GM18507 (cell line): ENCODE data around the gene ATIC.

Experiments
- DNase-seq: peaks from one replicate; pipeline ENCODE4 v3.0.0; 2011; ENCODE audit warnings: low read depth; ENCODE audit not compliant: insufficient read length; ENCODE audit errors: extremely low spot score
- FAIRE-seq: peaks from 2 replicates; lab custom pipeline; 2011; peaks lifted over from hg19 to GRCh38; lab: Jason Lieb, UNC

The ATIC gene

GRCh38 chr2:215311625-215312396, at the start of gene ATIC:
Gene ATIC (plus strand): TSS chr2:215312059. CDS start chr2:215312143, 84 bp downstream.
- DNase-seq (peak; percentile 82), FAIRE-seq (peak; percentile 85)

- no peak for DNase-seq
Observed at GRCh38 chr2:215262303-215262702, 49.6 kb upstream of the ATIC start.

GRCh38 chr2:215262741-215263362, 49.0 kb upstream of the ATIC start:
- no peak for DNase-seq
- no peak for FAIRE-seq

More at GRCh38 chr2:215262303-215262702, 49.6 kb upstream of the ATIC start:
- no peak for FAIRE-seq

- DNase-seq: no peak
- FAIRE-seq: no peak
Observed at GRCh38 chr2:215264374-215264773, 47.5 kb upstream of the ATIC start.

- peak; percentile 83 for FAIRE-seq
- no peak for DNase-seq
Observed at GRCh38 chr2:215269397-215270117, 42.3 kb upstream of the ATIC start.

GRCh38 chr2:215270118-215270451, 41.8 kb upstream of the ATIC start:
- DNase-seq: no peak
- FAIRE-seq: no peak

- FAIRE-seq (no peak), DNase-seq (no peak)
Observed at GRCh38 chr2:215271446-215271845, 40.4 kb upstream of the ATIC start.

GRCh38 chr2:215272918-215273317, 38.9 kb upstream of the ATIC start:
- FAIRE-seq (no peak), DNase-seq (no peak)

- FAIRE-seq: no peak
Observed at GRCh38 chr2:215274829-215275228, 37.0 kb upstream of the ATIC start.

GRCh38 chr2:215275824-215276223, 36.0 kb upstream of the ATIC start:
- no peak for FAIRE-seq
- DNase-seq: no peak

More at GRCh38 chr2:215274829-215275228, 37.0 kb upstream of the ATIC start:
- no peak for DNase-seq

GRCh38 chr2:215277944-215278343, 33.9 kb upstream of the ATIC start:
- no peak for FAIRE-seq
- DNase-seq: no peak

GRCh38 chr2:215280326-215280725, 31.5 kb upstream of the ATIC start:
- FAIRE-seq: peak; percentile 41
- DNase-seq: no peak

GRCh38 chr2:215283221-215283620, 28.6 kb upstream of the ATIC start:
- no peak for FAIRE-seq

GRCh38 chr2:215286309-215286708, 25.6 kb upstream of the ATIC start:
- no peak for FAIRE-seq
- no peak for DNase-seq

More at GRCh38 chr2:215283221-215283620, 28.6 kb upstream of the ATIC start:
- DNase-seq: no peak

- FAIRE-seq: no peak
- no peak for DNase-seq
Observed at GRCh38 chr2:215288112-215288815, 23.6 kb upstream of the ATIC start.

GRCh38 chr2:215290980-215291599, 20.8 kb upstream of the ATIC start:
- no peak for DNase-seq
- FAIRE-seq: no peak

GRCh38 chr2:215293879-215294278, 18.0 kb upstream of the ATIC start:
- FAIRE-seq: no peak
- no peak for DNase-seq

- no peak for DNase-seq
- FAIRE-seq: no peak
Observed at GRCh38 chr2:215299337-215299859, 12.5 kb upstream of the ATIC start.

- FAIRE-seq (no peak), DNase-seq (no peak)
Observed at GRCh38 chr2:215301994-215302393, 9.9 kb upstream of the ATIC start.
